GM19452 (cell line): ENCODE data around the gene NANOS1.
A peak's percentile ranks its signal among the peaks of the same experiment; 100 is the strongest.
"Not testable (repeated sequence)": the region's sequence is repeated elsewhere in the genome, so short reads cannot be mapped to it uniquely, and the experiment has no call there.

ENCODE experiments used
- ATAC-seq: cut with Tn5 transposase; IDR thresholded peaks from one replicate; pipeline ENCODE4 v1.9.1; 2021; ENCODE audit not compliant: unreplicated experiment

The NANOS1 gene

DNA sequence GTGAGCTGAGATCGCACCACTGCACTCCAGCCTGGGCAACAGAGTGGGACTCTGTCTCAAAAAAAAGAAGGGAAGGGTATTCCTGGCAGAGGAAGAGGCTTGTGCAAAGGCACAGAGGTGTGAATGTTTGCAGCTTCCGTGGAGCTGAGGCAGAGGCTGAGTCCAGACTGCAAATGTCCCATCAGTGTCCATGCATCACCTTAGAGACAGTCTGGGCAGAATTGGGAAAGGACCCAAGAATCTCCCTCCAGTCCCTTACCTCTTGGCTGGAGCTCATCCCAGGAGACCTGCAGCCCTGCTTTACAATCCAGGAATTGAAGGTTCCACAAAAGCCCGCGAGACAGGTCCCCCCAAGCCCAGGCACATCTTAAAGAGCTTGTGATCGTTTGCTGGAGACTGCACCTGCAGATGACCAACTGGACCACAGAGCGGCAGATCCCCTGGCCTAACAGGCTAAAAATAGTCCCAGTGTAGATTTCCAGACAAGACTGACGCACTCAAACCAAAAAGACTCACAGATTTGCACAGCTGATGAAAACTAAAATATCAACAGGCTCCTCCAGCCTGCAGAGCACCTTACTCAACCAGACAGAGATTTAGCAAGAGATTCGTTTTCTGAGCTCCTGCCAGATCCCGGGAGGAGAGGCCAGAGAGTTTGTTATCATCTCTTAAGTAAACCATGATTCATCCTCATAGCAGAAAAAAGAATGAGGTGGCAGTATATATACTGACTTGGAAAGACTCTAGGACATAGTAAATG lies 22.9 kb upstream of the NANOS1 start:
- ATAC-seq, result no peak

- ATAC-seq, result no peak
These were observed 22.3 kb upstream of the NANOS1 start for GRCh38 chr10:119007211-119007574.

DNA sequence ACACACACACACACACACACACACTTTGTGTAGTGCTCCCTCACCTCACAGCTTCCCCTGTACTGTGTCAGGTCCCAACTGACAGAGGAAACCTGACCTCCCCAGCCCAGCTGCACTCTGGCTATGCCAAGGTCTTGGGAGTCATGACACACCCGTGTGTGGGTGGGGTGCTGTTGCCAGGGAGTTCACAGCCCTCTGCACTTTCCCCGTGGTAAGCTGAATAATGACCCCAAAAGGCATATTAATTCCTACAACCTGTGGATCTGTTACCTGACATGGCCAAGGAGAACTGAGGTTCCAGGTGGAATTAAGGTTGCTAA lies 8.9 kb upstream of the NANOS1 start:
- ATAC-seq, result no peak

GRCh38 chr10:119022846-119023552 lies 6.5 kb upstream of the NANOS1 start:
- no peak for ATAC-seq

DNA sequence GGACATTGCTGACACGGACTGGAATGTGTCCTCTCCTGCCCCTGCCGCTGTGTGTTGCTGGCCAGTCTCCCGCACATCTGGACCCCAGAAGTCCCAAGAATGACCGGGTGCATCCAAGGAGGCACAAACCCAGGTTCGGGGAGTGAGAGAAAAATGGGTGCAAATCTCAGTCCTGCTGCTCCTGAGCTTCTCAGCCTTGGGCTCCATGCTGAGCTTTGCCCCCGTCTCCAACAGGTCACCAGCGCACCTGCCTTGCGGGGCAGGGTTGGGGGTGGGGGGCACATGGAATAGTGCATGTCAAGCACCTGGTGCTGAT lies 6.0 kb upstream of the NANOS1 start:
- ATAC-seq, result no peak

GRCh38 chr10:119024882-119025281 lies 4.6 kb upstream of the NANOS1 start:
- no peak for ATAC-seq

DNA sequence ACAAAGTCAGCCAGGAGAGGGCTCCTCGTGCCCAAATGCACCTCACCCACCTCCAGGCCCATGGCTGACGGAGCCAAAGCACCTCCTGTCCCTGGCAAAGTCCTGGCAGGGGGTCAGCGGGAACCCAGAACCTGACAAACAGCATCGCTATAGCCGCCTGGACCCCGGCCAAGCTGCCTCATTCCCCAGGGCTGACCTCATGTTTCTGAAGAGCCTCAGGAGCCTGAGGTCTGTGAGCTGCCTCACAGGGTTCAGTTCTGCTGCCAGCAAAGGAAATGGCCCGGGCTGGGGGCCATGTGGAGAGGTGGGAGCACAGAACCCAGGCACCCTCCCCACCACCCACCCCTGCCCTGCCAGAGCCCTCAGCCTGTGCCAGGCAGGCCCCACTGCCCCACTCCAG lies 4.2 kb upstream of the NANOS1 start:
- no peak for ATAC-seq

DNA sequence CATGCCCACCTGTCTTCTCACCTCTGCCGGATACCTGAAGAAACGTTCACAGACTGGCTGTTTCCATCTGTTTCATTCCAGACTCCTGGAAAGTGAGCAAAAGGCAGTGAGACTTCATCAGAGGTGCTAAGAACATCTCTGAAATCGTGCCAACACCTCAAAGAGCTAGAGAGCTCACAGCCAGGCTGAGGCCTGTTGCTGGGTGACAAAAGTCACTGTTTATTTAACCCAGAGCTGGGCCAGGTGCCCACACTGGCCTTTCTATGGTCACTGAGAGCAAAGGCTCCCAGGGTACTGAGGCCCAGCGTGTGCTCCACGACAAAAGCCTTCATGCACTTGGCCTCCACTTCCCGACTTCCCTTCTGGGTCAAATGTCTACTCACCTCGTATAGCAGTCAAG lies 3.7 kb upstream of the NANOS1 start:
- no peak for ATAC-seq

GRCh38 chr10:119026301-119027110 lies 3.0 kb upstream of the NANOS1 start:
- ATAC-seq, result no peak

DNA sequence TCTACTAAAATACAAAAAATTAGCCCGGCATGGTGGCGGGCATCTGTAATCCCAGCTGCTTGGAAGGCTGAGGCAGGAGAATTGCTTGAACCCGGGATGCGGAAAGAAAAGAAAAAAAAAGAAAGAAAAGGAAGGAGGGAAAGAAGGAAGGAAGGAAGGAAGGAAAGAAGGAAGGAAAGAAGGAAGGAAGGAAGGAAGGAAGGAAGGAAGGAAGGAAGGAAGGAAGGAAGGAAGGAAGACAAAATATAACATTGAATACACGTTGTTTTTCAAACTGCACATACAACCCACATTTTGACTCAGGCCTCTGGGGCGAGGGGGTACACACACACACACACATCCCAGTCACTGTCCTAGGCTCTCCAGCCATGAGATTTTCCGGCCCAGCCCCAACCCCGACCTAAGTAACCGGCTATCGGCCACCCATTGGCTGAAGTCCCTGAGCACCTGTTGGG lies 1.0 kb upstream of the NANOS1 start:
- ATAC-seq, result not testable (repeated sequence)

- ATAC-seq, result peak; percentile 52
These were observed 458 bp upstream of the NANOS1 start for GRCh38 chr10:119028900-119029612.

- ATAC-seq, result peak; percentile 42
These were observed 1.1 kb downstream of the NANOS1 start for GRCh38 chr10:119030421-119031250.

DNA sequence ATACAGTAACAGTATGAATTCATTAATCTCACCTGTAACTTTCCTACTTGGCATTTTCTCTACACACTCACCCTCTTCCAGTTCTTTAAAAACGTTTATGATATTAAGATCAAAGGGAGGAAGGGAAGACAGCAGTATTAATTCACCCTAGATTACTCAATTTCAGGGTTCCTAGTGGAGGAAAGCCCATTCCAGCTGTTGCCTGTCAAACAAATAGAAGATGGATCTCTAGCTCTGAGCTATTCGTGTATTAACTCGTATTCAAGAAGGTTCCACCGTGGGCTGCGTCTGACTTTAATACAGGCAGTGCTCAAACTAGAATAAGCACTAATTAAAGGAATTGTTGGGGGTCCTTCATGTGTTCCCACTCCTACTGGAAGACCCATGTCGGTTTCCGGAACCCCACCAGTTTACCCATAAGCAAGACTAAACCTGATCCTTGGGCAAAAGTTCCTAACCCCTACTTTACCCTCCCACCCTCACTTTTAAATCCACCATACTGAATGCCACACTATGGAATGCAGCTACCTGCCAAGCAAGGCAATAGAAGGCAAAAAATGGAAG lies 2.1 kb downstream of the NANOS1 start:
- ATAC-seq, result no peak

GRCh38 chr10:119039161-119039560 lies 9.6 kb downstream of the NANOS1 start:
- ATAC-seq, result no peak

GRCh38 chr10:119041326-119041725 lies 11.8 kb downstream of the NANOS1 start:
- ATAC-seq, result no peak

DNA sequence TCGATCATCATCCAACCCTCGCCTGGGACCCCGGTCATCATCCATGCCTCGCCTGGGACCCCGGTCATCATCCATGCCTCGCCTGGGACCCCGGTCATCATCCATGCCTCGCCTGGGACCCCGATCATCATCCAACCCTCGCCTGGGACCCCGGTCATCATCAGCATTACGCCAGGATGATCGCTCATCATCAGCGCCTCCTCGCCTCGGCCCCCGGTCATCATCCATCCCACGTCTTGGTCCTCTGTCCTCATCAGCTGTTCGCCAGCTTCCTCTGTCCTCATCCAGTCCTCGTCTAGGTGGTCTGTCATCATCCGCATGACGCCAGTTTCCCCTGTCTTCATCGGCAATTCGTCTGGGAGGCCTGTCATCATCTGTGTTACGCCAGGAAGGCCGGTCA lies 12.7 kb downstream of the NANOS1 start:
- ATAC-seq, result no peak

DNA sequence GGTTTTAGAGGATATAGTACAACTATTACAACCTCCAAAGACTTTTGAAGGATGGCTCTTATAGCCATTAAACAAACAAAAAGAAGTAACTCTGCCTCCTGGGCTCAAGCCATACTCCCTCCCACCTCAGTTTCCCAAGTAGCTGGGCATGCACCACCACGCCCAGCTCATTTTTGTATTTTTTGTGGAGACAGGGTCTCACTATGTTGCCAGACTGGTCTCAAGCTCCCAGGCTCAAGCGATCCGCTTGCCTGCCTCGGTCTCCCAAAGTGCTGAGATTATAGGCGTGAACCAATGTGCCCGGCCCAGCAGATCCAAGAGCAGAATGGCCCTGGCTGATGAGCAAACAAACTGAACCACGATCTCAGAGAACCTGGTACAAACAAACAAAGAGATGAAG lies 16.0 kb downstream of the NANOS1 start:
- ATAC-seq, result no peak

DNA sequence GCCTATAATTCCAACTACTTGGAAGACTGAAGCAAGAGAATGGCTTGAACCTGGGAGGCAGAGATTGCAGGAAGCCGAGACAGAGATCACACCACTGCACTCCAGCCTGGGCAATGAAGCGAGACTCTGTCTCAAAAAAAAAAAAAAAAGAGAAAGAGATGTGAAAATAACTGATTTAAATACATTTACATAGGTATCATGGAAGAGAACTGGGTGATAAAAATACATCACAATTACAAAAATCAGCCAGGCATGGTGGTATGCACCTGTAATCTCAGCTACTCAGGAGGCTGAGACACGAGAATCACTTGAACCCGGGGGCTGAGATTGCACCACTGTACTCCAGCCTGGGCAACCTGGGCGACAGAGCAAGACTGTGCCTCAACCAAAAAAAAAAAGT lies 19.8 kb downstream of the NANOS1 start:
- ATAC-seq, result no peak

DNA sequence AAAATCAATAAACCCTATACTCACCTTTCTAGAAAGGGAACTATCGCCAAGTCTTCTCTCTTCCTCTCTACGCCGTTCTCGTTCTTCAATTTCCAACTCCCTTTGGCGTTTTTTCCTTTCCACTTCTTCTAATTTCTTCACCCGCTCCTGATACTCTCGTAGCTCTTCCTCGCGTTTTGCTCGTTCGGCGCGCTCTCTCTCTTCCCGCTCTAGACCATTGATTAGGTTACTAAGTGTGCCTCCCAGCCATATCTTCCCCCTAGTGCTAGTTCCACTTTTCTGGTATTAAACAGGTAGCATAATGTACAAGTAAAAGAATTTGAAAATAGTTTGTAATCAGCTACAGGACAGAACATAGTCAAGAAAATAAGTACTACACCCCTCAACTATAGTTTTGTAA lies 20.3 kb downstream of the NANOS1 start:
- no peak for ATAC-seq

GRCh38 chr10:119051775-119052174 lies 22.3 kb downstream of the NANOS1 start:
- no peak for ATAC-seq
